Activated T-helper 1 cell treated with Interleukin-2 at 50 U/mL for 16 hours (primary cell): ENCODE results near the gene SLC16A2.
A peak's percentile ranks its signal among the peaks of the same experiment; 100 is the strongest.

Source experiments
- DNase-seq: peaks from one replicate; pipeline ENCODE4 v3.0.0-alpha.2; 2020; ENCODE audit warnings: low read depth

Gene SLC16A2

GRCh38 chrX:74536832-74537371 is 115.6 kb downstream of the SLC16A2 start:
- DNase-seq: no peak

DNA sequence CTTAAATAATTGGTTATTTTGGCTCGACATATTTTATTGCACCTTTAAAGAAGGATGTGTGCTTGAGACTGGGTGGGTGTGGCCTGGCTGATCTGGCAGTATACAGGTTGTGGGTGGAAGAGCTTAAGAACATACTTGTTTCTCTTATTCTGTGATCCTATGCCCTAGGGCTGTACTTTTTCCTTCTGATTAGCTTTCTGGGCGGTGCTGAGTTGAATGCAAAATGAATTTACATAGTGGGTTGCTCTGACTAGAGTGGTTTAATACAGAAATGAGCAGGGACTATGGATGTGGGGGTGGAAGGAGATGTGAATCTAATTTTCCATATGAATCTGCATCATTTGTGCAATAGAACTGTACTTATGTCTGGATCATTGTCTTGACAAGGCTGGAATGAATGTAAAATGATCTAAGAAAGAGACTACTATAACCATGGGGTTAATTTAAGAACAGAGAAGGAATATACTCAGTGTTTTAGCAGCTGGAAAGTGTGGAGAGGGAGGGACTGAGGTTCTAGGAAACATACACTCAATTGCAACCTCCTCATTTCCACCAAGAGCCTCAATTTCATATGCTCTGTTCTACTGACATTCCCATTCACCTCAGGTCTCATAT is 119.4 kb downstream of the SLC16A2 start:
- no peak for DNase-seq

DNA sequence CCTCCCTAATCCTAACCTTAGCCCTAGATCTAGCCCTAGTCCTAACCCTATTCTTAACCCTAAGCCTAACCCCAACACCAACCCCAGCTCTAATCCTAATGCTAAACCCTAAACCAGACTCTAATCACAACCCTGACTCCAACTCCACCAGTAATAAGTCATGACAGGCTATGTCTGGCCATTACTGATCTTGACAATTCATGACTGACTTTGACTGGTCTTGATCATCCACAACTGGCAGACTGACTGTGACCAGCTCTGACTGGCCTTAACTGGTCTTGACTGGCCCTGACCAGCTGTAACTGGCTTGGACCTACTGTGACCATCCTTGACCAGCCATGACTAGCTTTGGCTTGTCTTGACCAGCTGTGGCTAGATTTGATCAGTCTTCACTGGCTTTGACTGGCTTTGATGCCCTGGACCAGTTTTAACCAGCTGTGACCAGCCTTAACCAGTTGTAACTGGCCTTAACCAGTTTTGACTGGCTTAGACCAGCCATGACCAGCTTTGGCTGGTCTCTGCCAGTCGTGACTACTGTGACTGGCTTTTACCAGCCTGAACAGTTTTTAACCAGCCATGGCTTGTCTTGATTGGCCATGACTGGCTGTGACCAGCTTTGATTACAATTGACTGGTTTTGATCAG is 124.7 kb downstream of the SLC16A2 start:
- no peak for DNase-seq

DNA sequence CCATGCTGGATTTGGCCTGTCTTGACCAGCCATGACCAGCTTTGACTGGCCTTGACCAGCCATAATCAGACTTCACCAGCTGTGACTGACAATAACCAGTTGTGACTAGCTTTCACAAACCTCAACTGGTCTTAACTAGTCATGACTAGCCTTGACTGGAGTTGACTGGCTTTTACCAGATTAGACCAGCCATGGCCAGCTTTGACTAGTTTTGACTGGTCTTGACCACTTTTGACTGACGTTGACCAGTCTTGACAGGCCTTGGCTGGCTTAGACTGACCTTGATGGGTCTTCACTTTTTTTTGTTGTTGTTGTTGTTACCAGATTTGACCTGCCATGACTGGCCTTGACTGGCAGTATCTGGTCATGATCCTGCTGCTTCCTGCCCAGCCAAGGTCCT is 125.7 kb downstream of the SLC16A2 start:
- DNase-seq: no peak

- DNase-seq: peak; percentile 78
Measured at GRCh38 chrX:74550295-74550802, 129.1 kb downstream of the SLC16A2 start.

DNA sequence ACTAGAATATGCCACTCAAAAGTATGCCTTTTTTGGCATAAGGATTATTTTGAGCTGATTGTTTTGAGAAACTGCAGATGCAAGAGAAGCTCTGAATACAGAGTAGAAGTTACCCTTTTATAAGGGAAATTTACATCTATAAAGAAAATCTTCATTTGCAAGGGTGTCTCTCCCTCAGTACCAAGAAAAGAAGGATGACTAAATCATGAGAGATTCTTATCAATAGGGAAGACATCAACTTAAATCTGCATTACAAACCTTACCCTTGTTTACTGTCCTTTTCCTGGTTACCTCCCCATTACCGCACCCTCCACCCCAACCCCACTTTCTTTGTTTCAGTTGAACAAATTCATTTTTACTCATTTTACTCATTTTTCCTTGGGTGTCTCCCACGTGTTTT is 130.6 kb downstream of the SLC16A2 start:
- no peak for DNase-seq

DNA sequence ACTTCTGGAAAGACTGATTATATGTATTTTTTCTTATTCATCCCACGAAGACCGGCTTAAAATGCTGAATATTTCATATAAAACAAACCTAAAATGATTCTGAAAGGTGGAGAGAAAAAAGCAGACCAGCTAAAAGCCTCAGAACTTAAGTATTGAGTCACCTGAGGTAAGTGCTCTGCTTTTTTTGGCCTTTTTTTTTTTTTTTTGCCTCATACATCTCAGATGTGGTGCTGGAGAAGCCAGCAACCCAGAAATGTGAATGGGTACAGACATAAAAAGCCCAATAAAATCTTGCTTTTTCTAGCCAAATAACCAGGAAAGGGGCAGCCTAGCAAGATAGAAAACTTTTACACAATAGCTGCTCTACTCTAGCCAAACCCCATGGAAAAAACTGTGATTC is 136.1 kb downstream of the SLC16A2 start:
- no peak for DNase-seq

GRCh38 chrX:74578137-74578536 is 156.8 kb downstream of the SLC16A2 start:
- no peak for DNase-seq

GRCh38 chrX:74579597-74580198 is 158.4 kb downstream of the SLC16A2 start:
- DNase-seq: no peak
